ENCODE data around the gene TMA7B.
A peak's percentile ranks its signal among the peaks of the same experiment; 100 is the strongest.
"Not testable (repeated sequence)": the region's sequence is repeated elsewhere in the genome, so short reads cannot be mapped to it uniquely, and the experiment has no call there.

Gene TMA7B

GRCh38 chr22:39932918-39933649 is 27.1 kb upstream of the TMA7B start:
- peak; percentile 58 for DNase-seq (ENCODE audit: low spot score)

GRCh38 chr22:39933741-39934140 is 26.5 kb upstream of the TMA7B start:
- DNase-seq (ENCODE audit: low spot score): no peak

- DNase-seq (ENCODE audit: low spot score): no peak
Observed at GRCh38 chr22:39935116-39935515, 25.1 kb upstream of the TMA7B start.

GRCh38 chr22:39935612-39936011 is 24.6 kb upstream of the TMA7B start:
- DNase-seq (ENCODE audit: low spot score): no peak

- no peak for DNase-seq (ENCODE audit: low spot score)
Observed at GRCh38 chr22:39936523-39937145, 23.6 kb upstream of the TMA7B start.

- DNase-seq (ENCODE audit: low spot score): no peak
Observed at GRCh38 chr22:39937906-39938305, 22.3 kb upstream of the TMA7B start.

GRCh38 chr22:39938509-39939111 is 21.6 kb upstream of the TMA7B start:
- no peak for DNase-seq (ENCODE audit: low spot score)

GRCh38 chr22:39939830-39940229 is 20.4 kb upstream of the TMA7B start:
- no peak for DNase-seq (ENCODE audit: low spot score)

- DNase-seq (ENCODE audit: low spot score): no peak
Observed at GRCh38 chr22:39940757-39941305, 19.4 kb upstream of the TMA7B start.

GRCh38 chr22:39941601-39942000 is 18.6 kb upstream of the TMA7B start:
- DNase-seq (ENCODE audit: low spot score): no peak

GRCh38 chr22:39942439-39943230 is 17.6 kb upstream of the TMA7B start:
- DNase-seq (ENCODE audit: low spot score): no peak

GRCh38 chr22:39943337-39943736 is 16.9 kb upstream of the TMA7B start:
- DNase-seq (ENCODE audit: low spot score): no peak

GRCh38 chr22:39943953-39944872 is 16.0 kb upstream of the TMA7B start:
- DNase-seq (ENCODE audit: low spot score): no peak

- DNase-seq (ENCODE audit: low spot score): no peak
Observed at GRCh38 chr22:39946126-39946502, 14.1 kb upstream of the TMA7B start.

GRCh38 chr22:39946503-39947219 is 13.5 kb upstream of the TMA7B start:
- DNase-seq (ENCODE audit: low spot score): no peak

- DNase-seq (ENCODE audit: low spot score): no peak
Observed at GRCh38 chr22:39947220-39948216, 12.7 kb upstream of the TMA7B start.

- no peak for DNase-seq (ENCODE audit: low spot score)
Observed at GRCh38 chr22:39949964-39950737, 10.0 kb upstream of the TMA7B start.

GRCh38 chr22:39951603-39952293 is 8.4 kb upstream of the TMA7B start:
- not testable (repeated sequence) for DNase-seq (ENCODE audit: low spot score)

Data from HuH-7 (cell line).